ENCODE results near the gene NECTIN1.

NECTIN1 gene

DNA sequence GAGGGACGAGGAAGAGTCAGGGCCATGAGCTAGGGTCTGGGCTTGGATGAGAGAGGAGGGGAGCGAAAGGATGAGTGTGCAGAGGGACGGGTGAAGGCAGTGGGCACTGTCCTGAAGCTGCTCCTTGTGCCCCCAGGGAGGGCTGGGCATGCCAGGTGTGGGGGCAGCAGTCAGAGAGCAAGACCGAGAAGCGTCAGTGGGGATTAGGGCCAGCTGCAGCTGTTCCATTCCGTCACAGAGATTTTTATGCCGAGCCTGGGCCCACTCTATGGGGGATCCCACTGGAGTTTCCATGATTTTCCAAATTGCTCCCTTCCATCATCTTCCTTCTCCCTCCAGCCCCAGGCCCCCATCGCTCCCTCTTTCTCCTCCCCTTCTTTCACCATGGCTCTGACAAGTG, 93.2 kb downstream of the NECTIN1 start:
- no peak for DNase-seq

DNA sequence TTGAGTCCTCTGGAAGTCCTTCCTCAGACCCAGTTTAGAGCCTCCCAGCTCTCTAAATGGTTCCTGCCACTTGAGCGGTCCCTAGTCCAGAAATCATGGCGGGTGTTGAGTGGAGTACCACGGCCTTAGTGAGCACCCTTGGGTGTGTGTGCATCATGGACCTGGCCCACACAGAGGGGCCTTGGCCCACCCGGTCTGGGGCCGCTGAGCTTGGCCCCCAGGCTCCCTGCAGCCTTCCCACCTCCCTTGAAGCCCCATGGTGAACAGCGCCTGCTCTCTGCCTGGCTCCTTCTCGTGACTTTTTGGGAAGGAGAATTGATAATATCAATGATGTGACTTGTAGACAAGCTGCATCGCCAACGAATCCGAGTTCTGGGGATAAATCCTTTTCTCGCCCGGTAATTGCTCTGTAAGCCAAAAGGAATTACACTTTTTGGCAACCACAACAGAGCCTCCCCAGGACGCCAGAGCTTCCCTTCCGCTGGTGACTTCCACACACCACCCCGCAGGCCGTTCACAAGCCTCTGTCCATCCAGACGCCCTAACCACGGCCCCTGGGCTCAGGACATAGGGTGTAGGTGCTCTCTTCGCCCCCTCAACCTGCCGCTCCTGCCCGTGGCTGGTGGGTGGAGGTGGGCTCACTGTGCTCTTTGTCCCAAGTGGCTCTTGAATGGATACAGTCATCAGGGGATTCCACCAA, 93.8 kb downstream of the NECTIN1 start:
- no peak for DNase-seq

DNA sequence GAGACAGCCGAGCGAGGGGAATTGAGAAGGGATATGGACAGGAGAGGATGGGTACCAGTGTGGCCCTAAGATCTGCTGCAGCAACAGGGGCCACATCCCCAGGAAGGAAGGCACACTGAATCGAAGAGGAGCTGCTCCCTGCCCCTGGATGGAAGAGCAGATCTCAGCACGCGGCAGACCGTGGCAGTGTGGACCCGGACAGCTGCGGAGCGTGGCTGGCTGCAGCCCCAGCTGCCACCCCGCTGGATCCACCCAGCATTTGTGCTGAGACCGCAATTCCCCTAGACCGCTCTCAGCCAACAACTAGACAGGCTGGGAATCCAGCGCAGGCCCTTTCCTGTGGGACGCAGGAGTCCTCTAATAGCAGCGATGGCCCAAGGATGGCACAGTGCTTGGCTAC, 94.7 kb downstream of the NECTIN1 start:
- DNase-seq: no peak

GRCh38 chr11:119629834-119630624, 99.0 kb downstream of the NECTIN1 start:
- DNase-seq: no peak

- no peak for DNase-seq
These were observed 99.9 kb downstream of the NECTIN1 start for GRCh38 chr11:119629085-119629484.

DNA sequence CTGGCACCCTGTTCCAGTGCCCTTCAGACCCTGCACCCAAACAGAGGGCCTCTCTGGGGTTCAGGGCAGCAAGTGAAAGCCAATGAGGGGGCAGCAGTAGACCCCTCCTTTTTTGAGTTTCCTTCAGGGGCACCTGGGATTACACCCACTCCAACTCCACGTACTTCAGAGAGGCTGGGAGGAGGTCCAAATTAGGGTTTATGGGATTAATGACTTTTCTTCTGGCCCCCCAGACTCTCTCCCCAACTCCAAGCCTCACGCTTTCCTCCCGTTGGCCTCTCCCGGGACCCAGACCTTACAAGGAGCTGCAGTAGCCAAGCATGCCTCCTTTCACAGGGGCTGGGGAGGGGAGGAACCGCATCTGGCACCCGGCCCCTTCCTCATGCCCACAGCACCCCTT, 101.7 kb downstream of the NECTIN1 start:
- no peak for DNase-seq

GRCh38 chr11:119626871-119627270, 102.1 kb downstream of the NECTIN1 start:
- DNase-seq: no peak

GRCh38 chr11:119626197-119626841, 102.7 kb downstream of the NECTIN1 start:
- no peak for DNase-seq

GRCh38 chr11:119625206-119625978, 103.6 kb downstream of the NECTIN1 start:
- no peak for DNase-seq

DNA sequence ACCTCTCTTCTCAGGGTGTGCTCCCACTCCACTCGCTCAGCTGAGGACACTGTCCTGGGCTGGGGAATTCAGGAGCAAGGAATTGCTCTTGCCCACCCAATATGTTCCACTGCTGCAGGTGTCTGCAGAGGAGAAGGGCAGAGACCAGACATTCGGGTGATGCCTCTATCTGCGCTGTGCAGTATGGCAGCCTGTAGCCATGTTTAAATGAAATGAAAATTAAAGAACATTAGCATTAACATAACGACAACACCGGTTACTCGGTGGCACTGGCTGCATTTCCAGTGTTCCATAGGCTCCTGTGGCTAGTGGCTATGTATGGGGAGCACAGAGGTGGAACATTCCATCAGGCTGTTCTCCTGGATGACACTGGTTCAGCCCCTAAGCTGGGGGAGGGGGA, 104.4 kb downstream of the NECTIN1 start:
- no peak for DNase-seq

DNA sequence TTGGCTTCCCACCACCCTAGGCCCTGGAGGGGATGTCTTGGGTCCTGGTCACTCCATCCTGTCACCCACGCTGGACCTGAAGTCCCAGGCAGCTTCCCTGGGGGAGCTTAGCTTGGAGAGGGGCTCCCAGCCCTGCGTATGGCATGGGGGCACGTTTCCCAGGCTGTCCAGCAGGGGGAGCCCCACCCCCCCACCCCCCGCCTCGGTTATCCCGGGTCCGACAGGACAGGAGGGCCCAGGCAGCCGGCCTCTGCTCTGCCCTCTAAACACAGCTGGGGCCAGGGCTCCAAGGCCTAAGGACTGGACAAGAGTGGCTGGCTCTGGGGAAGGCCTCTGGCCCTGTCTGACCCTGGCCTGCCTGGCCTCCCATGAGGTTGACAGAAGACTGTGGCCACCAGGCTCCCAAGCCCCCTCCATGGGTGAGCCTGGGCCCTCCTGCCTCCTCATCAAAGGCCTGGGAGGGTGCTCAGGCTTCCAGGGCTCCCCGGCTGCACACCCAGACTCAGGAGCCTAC, 104.8 kb downstream of the NECTIN1 start:
- DNase-seq: no peak

DNA sequence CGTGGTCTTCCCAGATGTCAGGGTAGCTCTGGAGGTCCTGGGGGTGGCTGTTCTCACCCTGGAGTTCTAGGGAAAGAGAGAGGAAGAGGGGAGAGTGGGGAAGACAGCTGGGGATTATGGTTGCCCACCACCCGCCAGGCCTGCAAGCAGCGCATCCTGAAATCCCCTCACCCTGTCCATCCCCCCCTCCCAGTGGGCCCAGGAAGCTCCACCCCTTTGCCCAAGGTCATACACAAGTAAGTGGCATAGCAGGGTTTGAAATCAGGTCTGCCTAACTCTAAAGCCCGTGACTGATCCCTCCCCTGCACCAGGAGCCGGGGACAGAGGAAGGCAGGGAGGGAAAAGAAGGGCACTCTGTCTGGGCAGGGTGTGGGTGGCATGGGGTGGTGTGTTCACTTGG, 105.3 kb downstream of the NECTIN1 start:
- DNase-seq: no peak

GRCh38 chr11:119622454-119623143, 106.4 kb downstream of the NECTIN1 start:
- no peak for DNase-seq

GRCh38 chr11:119619665-119620064, 109.3 kb downstream of the NECTIN1 start:
- DNase-seq: no peak

DNA sequence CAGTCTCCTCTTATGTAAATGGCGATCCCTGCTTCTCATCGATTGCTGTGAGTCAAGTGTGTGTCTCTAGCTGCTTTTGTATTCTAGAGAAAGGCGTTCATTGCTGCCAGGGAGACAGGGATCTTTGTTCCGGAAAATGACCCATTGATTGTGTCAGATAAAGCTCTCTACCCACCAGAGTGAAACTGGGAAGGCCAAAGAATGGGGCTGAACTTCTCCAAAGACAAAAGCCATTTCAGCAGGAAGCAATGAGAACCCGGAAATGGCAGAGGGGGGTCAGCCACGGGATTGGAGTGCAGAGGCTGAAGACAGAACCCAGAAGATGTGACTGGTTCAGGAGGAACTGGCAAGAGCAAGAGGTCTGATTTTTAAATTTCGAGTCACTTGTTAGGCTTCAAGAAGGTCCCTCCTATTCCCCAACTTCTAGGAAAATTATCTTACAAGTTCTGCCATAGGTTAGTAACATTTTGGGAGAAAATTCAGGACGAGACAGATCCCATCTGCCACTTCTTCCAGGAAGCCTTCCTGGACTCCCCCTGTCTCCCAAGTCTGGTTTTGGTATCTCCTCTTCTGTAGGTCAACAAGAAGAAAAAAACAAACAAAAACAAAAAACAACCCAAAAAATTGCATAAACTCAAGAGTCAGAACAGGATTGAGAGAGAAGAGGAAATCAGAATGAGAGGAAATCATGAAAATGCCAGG, 110.6 kb downstream of the NECTIN1 start:
- DNase-seq: no peak

DNA sequence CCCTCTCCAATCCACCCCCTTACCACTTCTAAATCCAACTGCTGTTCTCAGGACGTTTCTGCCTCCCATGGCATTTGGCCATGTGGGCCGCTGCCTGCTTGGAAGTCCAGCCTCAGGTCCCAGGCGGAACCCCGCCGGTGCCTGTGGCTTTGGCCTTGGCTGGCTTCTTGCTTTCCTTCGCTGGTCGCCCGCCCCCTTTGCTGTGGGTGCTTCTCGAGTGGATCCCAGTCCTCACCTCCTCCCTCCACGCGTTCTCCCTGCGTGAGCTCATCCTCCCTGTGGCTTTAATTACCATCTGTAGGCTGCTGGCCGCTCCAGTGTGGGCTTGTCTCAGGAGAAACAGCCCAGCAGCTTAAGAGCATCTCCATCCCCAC, 111.7 kb downstream of the NECTIN1 start:
- DNase-seq: no peak

- DNase-seq: peak; percentile 46
These were observed 112.2 kb downstream of the NECTIN1 start for GRCh38 chr11:119616586-119617339.

DNA sequence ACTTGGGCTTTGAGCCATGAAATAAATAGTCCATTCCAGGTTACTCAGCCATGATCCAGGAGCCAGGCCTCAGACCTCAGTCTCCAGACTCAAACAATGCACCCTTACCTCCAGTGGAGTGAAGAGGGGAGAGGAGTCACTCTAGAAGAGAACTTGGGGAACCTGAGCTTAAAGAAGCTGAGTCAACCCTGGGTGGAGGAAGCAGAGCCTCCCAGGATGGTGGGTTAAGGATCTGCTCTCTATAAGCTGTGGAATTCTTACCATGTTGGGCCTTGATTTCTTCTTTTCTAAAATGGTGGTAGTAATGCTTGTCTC, 113.2 kb downstream of the NECTIN1 start:
- DNase-seq: no peak

GRCh38 chr11:119615003-119615881, 113.8 kb downstream of the NECTIN1 start:
- no peak for DNase-seq
